Measurements from ENCODE around the gene RHEB. TPM values are rescaled to one million over a fixed set of nuclear protein-coding genes. Genes with fewer than 3 reads are reported as not detected.

RHEB gene
- total RNA-seq, 1 experiment from 2014 or later, result 156 TPM

- CTCF ChIA-PET, result interaction anchor here (1.1 kb wide), 1 partner anchor 34 kb away, joined by 3 read pairs; no protein-coding TSS in a partner anchor
- Mint-ChIP-seq H3K27me3 (ENCODE audit: insufficient read depth, unreplicated experiment) (no peaks in the 10 kb centered on the region), H3K4me3 (ENCODE audit: unreplicated experiment) (no peak overlapping the region), H3K4me1 (ENCODE audit: low read depth, unreplicated experiment) (peaks cover 35% of the 10 kb centered on the region), H3K27ac (ENCODE audit: unreplicated experiment) (no peak overlapping the region), H3K36me3 (ENCODE audit: insufficient read depth, unreplicated experiment) (no peaks in the 10 kb centered on the region), H3K9me3 (ENCODE audit: unreplicated experiment) (peaks cover 15% of the 10 kb centered on the region)
- DNase-seq, result no peak
- Histone ChIP-seq H3K4me3 (ENCODE audit: low read depth, low read length) (no peak overlapping the region), H3K4me1 (peaks cover 33% of the 10 kb centered on the region), H3K36me3 (ENCODE audit: control insufficient read depth, insufficient read depth, low read length) (no peaks in the 10 kb centered on the region), H3K9me3 (peaks cover 17% of the 10 kb centered on the region), H3K27me3 (replicated peaks; ENCODE audit: control insufficient read depth, insufficient read depth, low read length) (no peaks in the 10 kb centered on the region)
- POLR2A ChIA-PET, result interaction anchor here (0.7 kb wide), 1 partner anchor 34 kb away, joined by 3 read pairs; no protein-coding TSS in a partner anchor
- TF ChIP-seq CTCF (IDR thresholded peaks at IDR 0.05; ENCODE audit: insufficient read depth in 1 of 2, low read depth in 1 of 2, low read length in 1 of 2, severe bottlenecking in 1 of 2, unreplicated experiment in 1 of 2), result no peak
- no TSS peak for BruUV-seq (replicated peaks)
- intact Hi-C loops (cut with micrococcal nuclease; ENCODE audit: unreplicated experiment), result no loop called here
Measured at GRCh38 chr7:151425670-151426440, 93.8 kb downstream of the RHEB start.

GRCh38 chr7:151424799-151425198 is 94.9 kb downstream of the RHEB start:
- Histone ChIP-seq H3K9me3 (peaks cover 26% of the 10 kb centered on the region), H3K27me3 (replicated peaks; ENCODE audit: control insufficient read depth, insufficient read depth, low read length) (no peaks in the 10 kb centered on the region), H3K36me3 (ENCODE audit: control insufficient read depth, insufficient read depth, low read length) (no peaks in the 10 kb centered on the region), H3K4me1 (peaks cover 29% of the 10 kb centered on the region), H3K4me3 (ENCODE audit: low read depth, low read length) (no peak overlapping the region)
- POLR2A ChIA-PET, result no interaction called here
- intact Hi-C loops (cut with micrococcal nuclease; ENCODE audit: unreplicated experiment), result no loop called here
- Mint-ChIP-seq H3K36me3 (ENCODE audit: insufficient read depth, unreplicated experiment) (no peaks in the 10 kb centered on the region), H3K4me3 (ENCODE audit: unreplicated experiment) (no peak overlapping the region), H3K9me3 (ENCODE audit: unreplicated experiment) (peaks cover 23% of the 10 kb centered on the region), H3K4me1 (ENCODE audit: low read depth, unreplicated experiment) (peaks cover 35% of the 10 kb centered on the region), H3K27me3 (ENCODE audit: insufficient read depth, unreplicated experiment) (no peaks in the 10 kb centered on the region), H3K27ac (ENCODE audit: unreplicated experiment) (no peak overlapping the region)
- TF ChIP-seq CTCF (IDR thresholded peaks at IDR 0.05; ENCODE audit: insufficient read depth in 1 of 2, low read depth in 1 of 2, low read length in 1 of 2, severe bottlenecking in 1 of 2, unreplicated experiment in 1 of 2), result no peak
- CTCF ChIA-PET, result no interaction called here
- DNase-seq, result no peak
- no TSS peak for BruUV-seq (replicated peaks)

GRCh38 chr7:151423936-151424335 is 95.8 kb downstream of the RHEB start:
- no peak for TF ChIP-seq CTCF (IDR thresholded peaks at IDR 0.05; ENCODE audit: insufficient read depth in 1 of 2, low read depth in 1 of 2, low read length in 1 of 2, severe bottlenecking in 1 of 2, unreplicated experiment in 1 of 2)
- H3K9me3 Mint-ChIP-seq (ENCODE audit: unreplicated experiment), result peaks cover 23% of the 10 kb centered on the region
- no peak for DNase-seq
- peaks cover 35% of the 10 kb centered on the region for H3K4me1 Mint-ChIP-seq (ENCODE audit: low read depth, unreplicated experiment)
- no peaks in the 10 kb centered on the region for H3K27me3 ChIP-seq (replicated peaks; ENCODE audit: control insufficient read depth, insufficient read depth, low read length)
- POLR2A ChIA-PET, result no interaction called here
- no peak overlapping the region for H3K4me3 Mint-ChIP-seq (ENCODE audit: unreplicated experiment)
- no peaks in the 10 kb centered on the region for H3K27me3 Mint-ChIP-seq (ENCODE audit: insufficient read depth, unreplicated experiment)
- intact Hi-C loops (cut with micrococcal nuclease; ENCODE audit: unreplicated experiment), result no loop called here
- H3K36me3 ChIP-seq (ENCODE audit: control insufficient read depth, insufficient read depth, low read length), result no peaks in the 10 kb centered on the region
- H3K9me3 ChIP-seq, result peaks cover 30% of the 10 kb centered on the region
- H3K27ac Mint-ChIP-seq (ENCODE audit: unreplicated experiment), result no peak overlapping the region
- no peaks in the 10 kb centered on the region for H3K36me3 Mint-ChIP-seq (ENCODE audit: insufficient read depth, unreplicated experiment)
- CTCF ChIA-PET, result no interaction called here
- BruUV-seq (replicated peaks), result no TSS peak
- H3K4me1 ChIP-seq, result peaks cover 20% of the 10 kb centered on the region
- no peak overlapping the region for H3K4me3 ChIP-seq (ENCODE audit: low read depth, low read length)

All from Caco-2 (cell line).